Measurements from ENCODE around the gene GXYLT2. TPM values are rescaled to one million over a fixed set of nuclear protein-coding genes. Genes with fewer than 3 reads are reported as not detected.
"Not testable (repeated sequence)": the region's sequence is repeated elsewhere in the genome, so short reads cannot be mapped to it uniquely, and the experiment has no call there.

GXYLT2 gene
- total RNA-seq, 4 donors from 2014 or later: 16.2 to 23.6 (median 19.6) TPM

- WGBS, 2 donors: 92 to 93% methylated on average over 2 of the region's 2 CpGs
- Histone ChIP-seq H3K4me3 (replicated peaks in 1 of 3) (no peak overlapping the region), H3K27me3 (no peaks in the 10 kb centered on the region), H3K27ac (no peak overlapping the region), H3K36me3 (no peaks in the 10 kb centered on the region), H3K4me1 (no peaks in the 10 kb centered on the region), H3K9me3 (no peaks in the 10 kb centered on the region)
- intact Hi-C loops (cut with DNase I): no loop called here
- TF ChIP-seq POLR2A (IDR thresholded peaks at IDR 0.05) (no peak), CTCF (IDR thresholded peaks at IDR 0.05) (no peak)
- DNase-seq: no peak
Observed at GRCh38 chr3:72916250-72916649, 28.4 kb downstream of the GXYLT2 start.

- intact Hi-C loops (cut with DNase I): no loop called here
- no peaks in the 10 kb centered on the region for H3K27me3 ChIP-seq
- 96 to 97% methylated on average over 8 of the region's 8 CpGs for WGBS, 2 donors
- H3K27ac ChIP-seq: no peak overlapping the region
- no peaks in the 10 kb centered on the region for H3K9me3 ChIP-seq
- no peaks in the 10 kb centered on the region for H3K36me3 ChIP-seq
- DNase-seq: no peak
- no peak for TF ChIP-seq POLR2A (IDR thresholded peaks at IDR 0.05)
- no peak for TF ChIP-seq CTCF (IDR thresholded peaks at IDR 0.05)
- H3K4me3 ChIP-seq (replicated peaks in 1 of 3): no peak overlapping the region
- no peaks in the 10 kb centered on the region for H3K4me1 ChIP-seq
Observed at GRCh38 chr3:72919520-72919919, 31.7 kb downstream of the GXYLT2 start.

- Histone ChIP-seq H3K36me3 (no peaks in the 10 kb centered on the region), H3K4me3 (replicated peaks in 1 of 3) (no peak overlapping the region), H3K27ac (no peak overlapping the region), H3K9me3 (no peaks in the 10 kb centered on the region), H3K4me1 (no peaks in the 10 kb centered on the region), H3K27me3 (no peaks in the 10 kb centered on the region)
- DNase-seq: no peak
- intact Hi-C loops (cut with DNase I): no loop called here
- 92 to 95% methylated on average over 3 of the region's 3 CpGs for WGBS, 2 donors
- TF ChIP-seq POLR2A (IDR thresholded peaks at IDR 0.05) (no peak), CTCF (IDR thresholded peaks at IDR 0.05) (no peak)
Observed at GRCh38 chr3:72924055-72924454, 36.2 kb downstream of the GXYLT2 start.

GRCh38 chr3:72928781-72929735 is 41.2 kb downstream of the GXYLT2 start:
- 81 to 88% methylated on average over 51 of the region's 51 CpGs for WGBS, 2 donors
- H3K9me3 ChIP-seq; H3K27me3 ChIP-seq; DNase-seq; intact Hi-C loops (cut with DNase I); H3K27ac ChIP-seq; H3K36me3 ChIP-seq; H3K4me1 ChIP-seq; H3K4me3 ChIP-seq (replicated peaks in 1 of 3): not testable (repeated sequence)

- intact Hi-C loops (cut with DNase I): no loop called here
- no peaks in the 10 kb centered on the region for H3K9me3 ChIP-seq
- no peaks in the 10 kb centered on the region for H3K4me1 ChIP-seq
- no peaks in the 10 kb centered on the region for H3K27me3 ChIP-seq
- no peak overlapping the region for H3K4me3 ChIP-seq (replicated peaks in 1 of 3)
- no peak overlapping the region for H3K27ac ChIP-seq
- no peak for DNase-seq
- 97 to 98% methylated on average over 4 of the region's 4 CpGs for WGBS, 2 donors
- no peaks in the 10 kb centered on the region for H3K36me3 ChIP-seq
- TF ChIP-seq POLR2A (IDR thresholded peaks at IDR 0.05) (no peak), CTCF (IDR thresholded peaks at IDR 0.05) (no peak)
Observed at GRCh38 chr3:72930754-72931153, 42.9 kb downstream of the GXYLT2 start.

Measured in thyroid gland (tissue), 4 donors.